Measurements from ENCODE around the gene BEND6.
A peak's percentile ranks its signal among the peaks of the same experiment; 100 is the strongest.
"Not testable (repeated sequence)": the region's sequence is repeated elsewhere in the genome, so short reads cannot be mapped to it uniquely, and the experiment has no call there.

Gene BEND6

DNA sequence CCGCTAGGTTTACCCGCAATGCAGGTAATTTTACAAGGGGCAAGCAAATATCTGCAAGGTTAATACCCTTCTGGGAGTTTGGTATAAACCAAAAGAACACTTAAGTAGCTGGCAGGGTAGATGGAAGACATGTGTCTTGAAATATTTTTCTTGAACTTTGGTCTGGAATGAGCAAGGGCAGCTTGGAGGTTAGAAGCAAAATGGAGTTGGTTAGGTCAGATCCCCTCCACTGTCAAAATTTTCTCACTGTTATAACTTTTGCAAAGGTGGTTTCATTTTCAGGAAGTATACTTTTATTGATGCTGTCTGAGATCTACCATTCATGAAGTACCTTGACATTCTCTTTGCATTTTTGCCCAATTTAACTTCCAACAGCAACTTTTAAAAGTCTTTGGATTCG is 78.3 kb downstream of the BEND6 start:
- DNase-seq (ENCODE audit: low read depth) = no peak

DNA sequence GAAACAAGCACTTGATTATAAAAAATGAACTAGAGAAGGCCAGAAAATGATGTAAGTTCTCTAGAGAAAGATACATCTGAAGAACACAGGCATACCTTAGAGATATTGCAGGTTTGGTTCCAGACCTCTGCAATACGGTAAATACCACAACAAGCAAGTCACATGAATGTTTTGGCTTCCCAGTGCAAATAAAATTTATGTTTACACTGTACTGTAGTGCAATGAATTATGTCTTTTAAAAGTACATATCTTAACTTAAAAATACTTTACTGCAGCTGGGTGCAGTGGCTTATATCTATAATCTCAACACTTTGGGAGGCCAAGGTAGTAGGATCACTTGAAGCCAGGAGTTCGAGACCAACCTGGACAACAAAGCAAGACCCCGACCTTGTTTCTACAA is 80.6 kb downstream of the BEND6 start:
- no peak for DNase-seq (ENCODE audit: low read depth)

DNA sequence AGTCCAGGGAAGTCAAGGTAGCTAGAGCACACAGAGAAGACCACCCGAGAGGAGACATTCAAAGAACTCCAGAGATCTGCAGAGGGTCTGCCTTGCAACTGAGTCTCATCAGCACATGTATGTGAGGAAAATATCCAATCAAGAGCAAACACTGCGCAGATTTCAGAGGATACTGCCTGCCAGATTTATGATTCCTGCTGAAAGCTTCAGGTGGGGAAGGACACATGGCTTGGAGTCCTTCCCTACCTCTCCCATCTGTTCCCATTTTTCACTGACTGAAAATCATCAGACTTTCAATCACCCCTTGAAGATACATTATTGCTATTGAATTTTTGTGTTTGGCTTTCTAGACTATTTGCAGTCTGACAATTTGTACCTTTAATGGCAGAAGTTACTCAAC is 84.0 kb downstream of the BEND6 start:
- no peak for DNase-seq (ENCODE audit: low read depth)

DNA sequence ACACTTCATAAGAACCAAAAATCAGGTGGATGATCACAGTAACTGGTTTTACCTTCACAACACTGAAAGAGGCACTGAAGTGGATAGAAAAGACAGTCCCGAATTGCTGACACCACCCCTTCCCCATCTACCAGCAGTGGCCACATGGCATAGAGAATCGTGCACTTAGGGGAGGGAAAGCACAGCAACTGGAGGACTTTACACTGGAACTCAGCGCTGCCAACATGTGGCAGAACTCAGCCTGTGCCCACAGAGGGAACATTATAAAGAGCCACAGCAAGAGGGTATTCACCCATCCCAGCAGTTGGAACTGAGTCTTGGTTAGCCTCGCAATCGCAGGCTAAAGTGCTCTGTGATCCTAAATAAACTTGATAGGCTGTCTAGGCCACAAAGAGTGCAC is 85.1 kb downstream of the BEND6 start:
- DNase-seq (ENCODE audit: low read depth) = no peak

DNA sequence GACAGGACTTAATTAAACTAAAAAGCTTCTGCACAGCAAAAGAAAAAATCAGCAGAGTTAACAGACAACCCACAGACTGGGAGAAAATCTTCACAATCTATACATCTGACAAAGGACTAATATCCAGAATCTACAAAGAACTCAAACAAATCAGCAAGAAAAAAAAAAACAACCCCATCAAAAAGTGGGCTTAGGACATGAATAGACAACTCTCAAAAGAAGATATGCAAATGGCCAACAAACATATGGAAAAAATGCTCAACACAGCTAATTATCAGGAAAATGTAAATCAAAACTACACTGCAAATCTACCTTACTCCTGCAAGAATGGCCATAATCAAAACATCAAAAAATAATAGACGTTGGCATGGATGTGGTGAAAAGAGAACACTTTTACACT is 89.2 kb downstream of the BEND6 start:
- DNase-seq (ENCODE audit: low read depth) = not testable (repeated sequence)

DNA sequence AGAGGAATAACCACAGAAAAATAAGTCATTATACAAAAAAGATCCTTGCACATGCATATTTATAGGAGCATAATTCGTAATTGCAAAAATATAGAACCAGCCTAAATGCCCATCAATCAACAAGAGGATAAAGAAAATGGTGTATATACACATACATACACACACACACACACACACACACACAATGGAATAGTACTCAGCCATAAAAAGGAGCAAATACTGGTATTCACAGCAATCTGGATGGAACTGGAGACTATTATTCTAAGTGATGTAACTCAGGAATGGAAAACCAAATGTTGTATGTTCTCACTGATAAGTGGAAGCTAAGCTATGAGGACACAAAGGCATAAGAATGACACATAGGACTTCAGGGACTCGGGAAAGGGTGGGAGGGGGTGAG is 89.7 kb downstream of the BEND6 start:
- no peak for DNase-seq (ENCODE audit: low read depth)

DNA sequence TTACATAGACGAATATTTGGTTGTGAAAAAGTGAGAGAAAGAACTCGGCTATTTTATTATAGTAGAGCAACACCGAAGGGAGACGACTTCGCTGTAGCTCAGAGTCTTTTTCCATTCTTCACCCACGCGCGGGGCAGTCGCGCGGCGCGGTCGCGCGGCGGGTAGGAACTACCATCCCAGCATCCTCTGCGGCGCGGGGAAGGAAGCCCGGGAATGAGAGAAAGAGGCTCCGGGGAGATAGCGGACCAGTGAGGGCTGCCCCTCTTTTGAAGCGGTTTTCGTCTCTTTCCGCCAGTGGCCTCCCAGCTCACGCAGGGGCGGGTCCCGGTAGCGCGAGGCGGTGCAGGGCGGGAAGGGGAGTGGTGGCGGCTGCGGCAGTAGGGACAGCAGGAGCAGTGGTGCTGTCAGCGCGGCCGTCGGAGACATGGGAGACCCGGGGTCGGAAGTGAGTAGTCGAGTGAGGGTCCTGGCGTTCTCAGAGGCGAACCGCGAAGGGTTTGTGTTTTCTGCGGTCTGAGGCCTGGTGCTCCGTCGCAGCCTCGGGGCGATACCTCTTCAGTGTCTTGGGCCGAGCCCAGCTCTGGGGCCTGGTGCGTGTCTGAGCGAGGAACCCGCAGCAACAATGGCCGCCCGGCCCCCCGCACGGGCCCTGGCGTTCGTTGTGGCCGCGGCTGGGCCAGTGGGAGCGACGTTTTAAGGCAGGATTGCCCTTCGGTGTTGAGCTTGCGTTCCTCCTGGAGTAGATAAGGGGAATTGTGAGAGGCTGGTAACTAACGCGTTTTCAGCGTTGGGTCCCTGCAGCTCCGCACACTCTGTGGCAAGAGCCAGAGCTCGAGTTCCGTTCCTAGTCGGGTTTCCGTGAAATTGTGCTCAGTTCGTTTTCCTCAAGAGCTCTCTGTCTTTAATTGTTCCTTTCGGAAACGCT is 91.7 kb downstream of the BEND6 start, which contains the start of gene KIAA1586:
TSS of gene KIAA1586 (plus strand) at position 362 of the 925 bp plus-strand sequence. CDS start at position 425, 63 bp downstream.
- DNase-seq (ENCODE audit: low read depth) = peak; percentile 92

DNA sequence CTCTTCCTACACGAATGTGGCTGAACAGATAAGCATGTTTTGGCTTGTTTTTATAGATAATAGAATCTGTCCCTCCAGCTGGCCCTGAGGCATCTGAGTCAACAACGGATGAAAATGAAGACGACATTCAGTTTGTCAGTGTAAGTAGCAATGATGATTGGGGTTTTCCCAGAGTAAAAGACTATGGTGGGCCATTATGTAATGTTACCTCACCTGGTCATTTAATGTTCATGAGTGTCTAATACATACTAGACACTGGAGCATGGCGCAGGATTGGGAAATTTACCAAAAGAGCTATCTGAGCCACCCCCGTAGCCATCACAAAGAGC is 92.3 kb downstream of the BEND6 start:
- not testable (repeated sequence) for DNase-seq (ENCODE audit: low read depth)

DNA sequence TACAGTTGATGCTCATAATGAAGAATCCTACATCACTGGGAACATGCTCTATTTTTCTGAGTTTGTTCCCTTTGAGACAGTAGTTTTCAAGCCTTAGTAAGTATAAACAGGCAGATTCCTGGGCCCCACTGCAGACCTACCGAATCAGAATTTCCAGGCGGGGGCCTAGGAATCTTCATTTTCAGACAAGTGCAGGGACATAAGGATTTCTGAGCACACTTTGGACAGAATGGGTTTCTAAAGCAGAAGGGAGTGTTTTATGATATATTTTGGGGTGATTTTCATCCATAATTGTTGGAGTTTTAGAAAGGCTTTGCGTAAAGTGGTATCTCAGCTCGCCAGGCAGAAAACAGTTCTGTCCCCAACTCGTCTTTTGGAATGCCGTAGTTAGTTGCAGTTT is 93.0 kb downstream of the BEND6 start:
- not testable (repeated sequence) for DNase-seq (ENCODE audit: low read depth)

DNA sequence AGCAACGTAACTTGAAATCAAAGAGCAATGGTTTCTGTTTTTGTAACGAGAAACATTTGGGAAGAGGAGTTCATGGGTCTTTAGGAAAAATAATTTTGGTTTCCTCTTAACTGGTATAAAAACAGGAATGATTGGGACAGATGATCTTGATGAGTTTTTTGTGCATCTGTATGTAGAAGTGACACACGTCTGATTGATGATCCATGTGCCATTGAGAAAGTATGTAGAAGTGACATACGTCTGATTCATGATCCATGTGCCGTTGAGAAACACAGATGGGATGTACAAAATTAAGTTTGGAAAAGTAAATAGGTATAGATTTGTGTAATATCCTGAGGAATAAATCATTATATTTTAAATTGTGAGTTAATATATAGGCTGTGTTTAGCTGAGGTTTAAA is 93.7 kb downstream of the BEND6 start:
- DNase-seq (ENCODE audit: low read depth) = no peak

DNA sequence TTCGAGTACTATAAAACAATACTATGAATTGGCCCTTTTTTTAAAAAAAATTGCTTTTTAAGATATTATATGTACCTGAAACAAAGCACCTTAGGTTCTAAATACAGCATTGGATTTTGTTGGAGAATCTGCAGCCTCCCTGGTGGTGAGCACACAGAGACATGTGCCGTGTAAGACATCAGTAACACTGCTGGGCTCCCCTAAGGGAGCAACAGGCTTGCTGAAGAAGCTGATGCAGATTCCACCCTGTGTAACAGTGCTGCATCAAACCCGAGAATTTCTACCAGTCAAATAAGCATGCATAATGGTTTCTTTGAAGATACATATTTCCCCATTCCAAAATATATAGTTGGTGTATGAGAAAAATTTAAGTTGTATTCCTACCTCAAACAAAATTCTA is 108.9 kb downstream of the BEND6 start:
- DNase-seq (ENCODE audit: low read depth) = no peak

DNA sequence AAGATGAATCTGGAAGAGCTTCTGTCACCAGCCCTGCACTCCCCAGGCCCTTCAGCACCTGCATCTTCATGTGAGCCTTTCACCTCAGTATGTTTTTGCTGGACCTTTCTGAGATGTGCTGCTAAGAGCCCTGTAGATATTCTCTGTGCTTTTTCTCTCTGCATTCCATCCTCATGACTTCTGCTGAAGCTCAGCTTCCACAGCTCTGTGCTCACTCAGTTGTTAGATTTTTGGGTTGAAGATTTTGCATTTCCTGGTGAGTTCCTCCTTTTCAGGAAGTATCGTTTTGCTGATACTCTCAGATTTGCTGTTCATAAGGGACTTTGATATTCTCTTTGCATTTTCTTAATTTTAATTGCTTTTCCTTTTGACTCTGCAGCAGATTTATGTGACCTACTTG is 109.9 kb downstream of the BEND6 start:
- DNase-seq (ENCODE audit: low read depth) = peak; percentile 45

DNA sequence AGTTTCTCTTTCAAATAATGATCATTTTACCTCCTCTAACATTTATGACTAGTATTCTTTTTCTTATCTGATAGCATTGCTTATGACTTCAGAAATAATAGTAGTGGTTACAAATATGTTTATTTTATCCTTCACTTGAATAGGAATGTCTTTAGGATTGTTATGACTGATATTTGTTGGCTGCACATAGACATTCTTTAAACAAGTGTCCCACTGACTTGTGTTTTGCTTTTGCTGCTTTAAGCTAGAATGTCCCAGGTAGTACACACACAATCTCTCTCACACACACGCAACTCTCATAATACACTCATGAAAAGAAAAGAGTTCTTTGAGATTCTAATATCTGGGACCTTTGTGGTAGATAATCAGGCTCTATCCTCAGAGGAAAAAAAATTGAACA is 113.2 kb downstream of the BEND6 start:
- peak; percentile 64 for DNase-seq (ENCODE audit: low read depth)

DNA sequence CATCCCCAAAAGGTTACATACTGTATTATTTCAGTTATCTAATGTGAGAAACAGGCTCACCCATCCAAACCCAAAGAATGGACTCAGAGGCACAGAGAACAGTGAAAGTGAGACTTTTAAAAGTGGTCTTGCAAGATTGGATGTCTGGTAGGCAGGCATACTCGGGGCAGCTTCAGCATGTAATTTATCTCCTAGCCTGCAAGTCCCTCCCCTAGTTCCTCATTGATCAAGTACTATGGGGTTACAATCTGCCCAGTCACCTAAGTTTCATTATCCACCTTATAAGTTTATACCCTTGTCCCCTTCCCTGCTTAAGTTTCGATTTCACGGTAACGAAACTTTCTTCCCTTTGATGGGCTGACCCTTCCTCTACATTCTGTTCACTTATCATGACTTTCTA is 114.3 kb downstream of the BEND6 start:
- DNase-seq (ENCODE audit: low read depth) = no peak

DNA sequence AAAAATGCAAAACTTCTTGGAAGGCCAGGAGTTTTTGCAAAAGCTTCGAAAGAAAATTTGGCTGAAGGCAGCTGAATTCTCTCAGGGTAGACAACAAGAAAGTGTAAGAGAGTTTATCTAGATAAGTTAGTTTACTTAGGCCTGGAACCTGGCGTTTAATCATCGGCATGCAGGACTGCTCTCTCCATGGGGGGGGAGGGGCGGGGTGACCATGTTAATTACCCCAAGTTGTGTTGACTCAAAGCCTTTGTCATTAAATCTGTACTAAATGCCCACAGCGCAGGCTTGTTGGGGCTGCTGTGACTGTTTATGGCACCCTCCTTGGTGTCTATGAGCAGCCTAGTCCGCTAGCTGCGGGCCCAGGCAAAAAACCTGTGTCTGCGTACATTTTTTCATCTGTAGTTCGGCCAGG is 115.0 kb downstream of the BEND6 start:
- DNase-seq (ENCODE audit: low read depth) = no peak

DNA sequence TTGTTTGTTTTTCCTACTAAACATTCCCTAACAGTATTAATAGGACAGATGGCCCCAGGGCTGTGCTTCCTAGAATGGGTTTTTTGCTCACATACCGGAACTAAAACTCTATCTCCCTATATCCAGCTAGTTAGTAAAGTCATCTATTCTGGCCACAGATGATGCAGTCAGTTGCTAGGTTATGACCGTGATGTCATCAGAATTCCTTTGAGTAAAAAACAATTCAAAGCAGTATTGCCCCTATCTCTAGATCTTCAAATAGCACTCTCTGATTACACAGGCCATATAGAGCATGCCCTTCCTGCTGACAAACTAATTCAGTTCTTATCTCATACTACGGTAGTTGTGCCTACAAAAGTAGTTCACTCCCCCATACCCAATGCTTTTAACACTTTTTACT is 117.2 kb downstream of the BEND6 start:
- peak; percentile 14 for DNase-seq (ENCODE audit: low read depth)

DNA sequence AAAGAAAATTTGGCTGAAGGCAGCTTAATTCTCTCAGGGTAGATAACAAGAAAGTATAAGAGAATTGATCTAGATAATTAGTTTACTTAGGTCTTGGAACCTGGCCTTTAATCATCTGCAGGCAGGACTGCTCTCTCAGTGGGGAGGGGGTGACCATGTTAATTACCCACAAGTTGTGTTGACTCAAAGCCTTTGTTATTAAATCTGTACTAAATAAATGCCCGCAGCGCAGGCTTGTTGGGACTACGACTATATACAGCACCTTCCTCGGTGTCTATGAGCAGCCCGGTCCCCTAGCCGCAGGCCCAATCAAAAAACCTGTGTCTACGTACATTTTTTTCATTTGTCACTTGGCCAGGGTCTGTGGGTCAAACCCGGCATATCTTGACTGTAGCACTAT is 119.5 kb downstream of the BEND6 start:
- no peak for DNase-seq (ENCODE audit: low read depth)

DNA sequence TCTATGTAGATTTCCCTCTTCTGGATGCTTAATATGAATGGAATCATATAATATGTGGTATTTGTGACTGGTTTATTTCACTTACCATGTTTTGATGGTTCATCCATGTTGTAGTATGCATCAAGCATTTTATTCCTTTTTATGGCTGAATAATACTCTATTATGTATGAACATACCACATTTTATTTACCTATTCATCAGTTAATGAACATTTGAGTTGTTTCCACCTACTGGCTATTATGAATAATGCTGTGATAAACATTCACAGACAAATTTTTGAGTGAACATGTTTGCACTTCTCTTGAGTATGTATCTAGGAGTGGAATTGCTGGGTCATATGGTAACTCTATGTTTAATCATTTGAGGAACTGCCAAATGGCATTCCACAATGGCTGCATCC is 120.2 kb downstream of the BEND6 start:
- DNase-seq (ENCODE audit: low read depth) = peak; percentile 10

All from iris pigment epithelial cell (primary cell).